Activated B cell treated with CpG ODN at 0.5 μM for 24 hours (primary cell): ENCODE data around the gene ACVR2A. TPM values are rescaled to one million over a fixed set of nuclear protein-coding genes. Genes with fewer than 3 reads are reported as not detected.

ENCODE experiments used
- ATAC-seq: fragments of 200-7000 bp; cut with Tn5 transposase; one replicate; pipeline ENCODE4 v1.10.0; 2021; ENCODE audit warnings: low read depth, mild to moderate bottlenecking, moderate library complexity
- CTCF ChIA-PET: fragments of 350-600 bp; sonication (Branson Sonifier 250); formaldehyde crosslinking; loops from one replicate; lab custom pipeline; 2021; ENCODE audit warnings: antibody characterized with exemption; lab: Charles Lee
- POLR2A ChIA-PET: fragments of 350-600 bp; sonication (Branson Sonifier 250); formaldehyde crosslinking; loops from one replicate; lab custom pipeline; 2021; ENCODE audit warnings: antibody characterized with exemption; lab: Charles Lee
- DNase-seq: peaks from one replicate; pipeline ENCODE4 v3.0.0; 2022
- H3K27ac Mint-ChIP-seq: one replicate; pipeline ENCODE4 v1.8.0; 2020; ENCODE audit warnings: mixed read lengths
- H3K27me3 Mint-ChIP-seq: one replicate; pipeline ENCODE4 v1.8.0; 2021; ENCODE audit warnings: mixed read lengths
- H3K36me3 Mint-ChIP-seq: one replicate; pipeline ENCODE4 v1.8.0; 2021; ENCODE audit warnings: low read depth, mixed read lengths
- H3K4me1 Mint-ChIP-seq: one replicate; pipeline ENCODE4 v1.8.0; 2021; ENCODE audit warnings: mixed read lengths
- H3K4me3 Mint-ChIP-seq: one replicate; pipeline ENCODE4 v1.8.0; 2020; ENCODE audit warnings: mild to moderate bottlenecking, mixed read lengths
- H3K9me3 Mint-ChIP-seq: one replicate; pipeline ENCODE4 v1.8.0; 2020; ENCODE audit warnings: mixed read lengths
- CTCF ChIP-seq: fragments of 200-600 bp; IDR thresholded peaks from one replicate; pipeline ENCODE4 v1.8.0; 2022; ENCODE audit warnings: antibody characterized with exemption, mild to moderate bottlenecking
- intact Hi-C: fragments of 100-400 bp; cut with micrococcal nuclease; formaldehyde crosslinking; loops from one replicate; pipeline ENCODE4 v1.15.1; 2024
- total RNA-seq: library from RNA; stranded (reverse); gene quantifications from 2 replicates; pipeline ENCODE4 v1.2.3, GENCODE V29; 2022

The ACVR2A gene
- total RNA-seq, 1 donor from 2014 or later, result 2.8 TPM

GRCh38 chr2:147854557-147855134 lies 9.8 kb downstream of the ACVR2A start:
- Mint-ChIP-seq H3K36me3 (no peaks in the 10 kb centered on the region), H3K4me3 (no peak overlapping the region), H3K4me1 (no peaks in the 10 kb centered on the region), H3K9me3 (no peaks in the 10 kb centered on the region), H3K27me3 (peaks cover 20% of the 10 kb centered on the region), H3K27ac (no peak overlapping the region)
- no peak for TF ChIP-seq CTCF
- ATAC-seq, result no peak
- intact Hi-C loops, result no loop called here
- ChIA-PET POLR2A (no interaction called here), CTCF (interaction anchor here (0.6 kb wide), 1 partner anchor 807 kb away, joined by 4 read pairs; no protein-coding TSS in a partner anchor)
- no peak for DNase-seq

GRCh38 chr2:147855316-147855715 lies 10.5 kb downstream of the ACVR2A start:
- DNase-seq, result no peak
- TF ChIP-seq CTCF, result no peak
- CTCF ChIA-PET, result no interaction called here
- H3K27me3 Mint-ChIP-seq, result peaks cover 15% of the 10 kb centered on the region
- ATAC-seq, result no peak
- no peaks in the 10 kb centered on the region for H3K4me1 Mint-ChIP-seq
- intact Hi-C loops, result no loop called here
- no peak overlapping the region for H3K4me3 Mint-ChIP-seq
- no peaks in the 10 kb centered on the region for H3K36me3 Mint-ChIP-seq
- H3K9me3 Mint-ChIP-seq, result no peaks in the 10 kb centered on the region
- POLR2A ChIA-PET, result no interaction called here
- no peak overlapping the region for H3K27ac Mint-ChIP-seq

DNA sequence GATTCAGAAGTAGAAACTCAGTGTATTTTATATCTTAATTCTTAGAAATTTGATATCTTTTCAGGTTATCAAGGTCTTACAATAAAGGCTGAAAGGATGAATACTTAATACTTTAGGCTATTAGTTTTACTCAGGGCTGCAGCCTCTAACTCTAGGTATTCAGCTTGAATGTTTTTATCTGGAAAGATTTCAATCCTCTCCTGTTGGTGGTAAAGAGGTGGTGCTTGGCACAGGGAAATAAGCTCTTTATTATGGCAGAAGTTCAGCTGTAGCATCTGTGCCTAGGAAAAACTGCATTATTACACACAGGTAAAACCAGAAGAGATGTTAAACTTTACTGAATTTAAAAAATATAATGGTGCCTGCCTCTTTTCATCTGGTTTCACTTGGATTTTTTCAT lies 11.1 kb downstream of the ACVR2A start:
- no peak for TF ChIP-seq CTCF
- no peak for DNase-seq
- CTCF ChIA-PET, result no interaction called here

DNA sequence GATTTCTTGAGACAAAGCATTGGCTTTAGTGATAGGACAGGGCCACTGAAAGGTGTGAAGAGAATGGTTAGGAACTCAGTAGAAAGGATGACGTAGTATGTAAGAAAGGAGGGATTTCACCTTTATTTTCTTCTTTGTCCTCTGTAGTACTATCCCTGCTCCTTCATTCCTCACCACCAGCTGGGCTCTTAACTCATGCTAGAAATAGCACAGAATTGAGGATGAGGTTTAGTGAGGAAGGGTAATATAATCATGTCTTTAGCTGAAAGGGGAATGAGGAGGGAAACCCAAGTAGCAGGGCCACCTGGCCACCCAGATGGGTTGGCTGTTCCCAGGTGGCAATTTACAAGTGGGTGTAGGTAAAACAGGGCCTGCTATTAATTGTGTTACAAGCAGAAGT lies 15.2 kb downstream of the ACVR2A start:
- TF ChIP-seq CTCF, result no peak
- Mint-ChIP-seq H3K36me3 (no peaks in the 10 kb centered on the region), H3K4me3 (no peak overlapping the region), H3K27me3 (peaks cover 2% of the 10 kb centered on the region), H3K4me1 (peaks cover 8% of the 10 kb centered on the region), H3K9me3 (no peaks in the 10 kb centered on the region), H3K27ac (no peak overlapping the region)
- POLR2A ChIA-PET, result no interaction called here
- DNase-seq (no peak), ATAC-seq (no peak)
- intact Hi-C loops, result no loop called here
- CTCF ChIA-PET, result no interaction called here

More for the DNA sequence above, 11.1 kb downstream of the ACVR2A start:
- Mint-ChIP-seq H3K4me1 (no peaks in the 10 kb centered on the region), H3K27me3 (peaks cover 10% of the 10 kb centered on the region), H3K9me3 (no peaks in the 10 kb centered on the region), H3K4me3 (no peak overlapping the region), H3K27ac (no peak overlapping the region), H3K36me3 (no peaks in the 10 kb centered on the region)
- POLR2A ChIA-PET, result no interaction called here
- intact Hi-C loops, result no loop called here
- no peak for ATAC-seq

DNA sequence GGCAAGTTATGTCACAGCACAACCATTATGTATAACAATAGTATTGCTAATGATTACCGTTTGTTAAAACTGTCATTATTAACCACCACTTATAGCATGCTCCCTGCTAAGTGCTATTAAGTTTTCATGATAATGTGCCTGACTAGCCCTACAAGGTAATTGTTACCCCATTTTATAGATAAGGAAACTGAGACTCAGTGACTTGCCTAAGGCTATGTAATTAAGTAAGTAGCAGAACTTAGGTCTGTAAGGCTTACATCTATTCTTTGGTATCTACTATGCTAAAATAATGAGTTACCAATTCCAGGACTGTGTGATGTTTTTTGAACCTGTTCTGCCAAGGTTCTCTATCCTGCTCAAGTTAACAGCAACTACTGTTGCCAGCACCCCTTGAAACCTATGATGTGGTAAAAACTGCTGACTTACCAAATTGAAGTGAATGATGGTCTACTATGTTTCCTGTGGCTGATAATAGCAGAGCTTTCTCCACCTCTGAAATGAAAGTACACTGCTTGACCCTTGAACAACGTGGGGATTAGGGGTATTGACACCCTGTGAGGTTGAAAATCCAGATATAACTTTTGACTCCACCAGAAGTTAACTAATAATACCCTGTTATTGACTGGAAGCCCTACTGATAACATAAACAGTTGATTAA lies 18.2 kb downstream of the ACVR2A start:
- no peak overlapping the region for H3K27ac Mint-ChIP-seq
- peaks cover 2% of the 10 kb centered on the region for H3K27me3 Mint-ChIP-seq
- H3K36me3 Mint-ChIP-seq, result no peaks in the 10 kb centered on the region
- no peak overlapping the region for H3K4me3 Mint-ChIP-seq
- peaks cover 8% of the 10 kb centered on the region for H3K4me1 Mint-ChIP-seq
- ChIA-PET CTCF (no interaction called here), POLR2A (no interaction called here)
- ATAC-seq (no peak), DNase-seq (no peak)
- H3K9me3 Mint-ChIP-seq, result no peaks in the 10 kb centered on the region
- intact Hi-C loops, result no loop called here
- TF ChIP-seq CTCF, result no peak
